B cell (primary cell): ENCODE results near the gene NME9.

Source experiments
- CTCF ChIP-seq: fragments of 200-600 bp; IDR thresholded peaks from one replicate; pipeline ENCODE4 v1.8.0; 2022; ENCODE audit warnings: antibody characterized with exemption, mild to moderate bottlenecking
- EZH2 ChIP-seq: IDR thresholded peaks from 2 replicates; pipeline ENCODE4 v1.6.1; 2012; ENCODE audit warnings: borderline replicate concordance, low read depth, mild to moderate bottlenecking, moderate library complexity, low read length; ENCODE audit not compliant: insufficient read depth, poor library complexity, severe bottlenecking

GRCh38 chr3:138284957-138285477, 44.6 kb downstream of the NME9 start:
- no peak for TF ChIP-seq CTCF
- TF ChIP-seq EZH2 = no peak
